ENCODE data around the gene AMER2. TPM values are rescaled to one million over a fixed set of nuclear protein-coding genes. Genes with fewer than 3 reads are reported as not detected.

Gene AMER2
- total and polyA plus RNA-seq, 2 experiments from 2014 or later: not detected

DNA sequence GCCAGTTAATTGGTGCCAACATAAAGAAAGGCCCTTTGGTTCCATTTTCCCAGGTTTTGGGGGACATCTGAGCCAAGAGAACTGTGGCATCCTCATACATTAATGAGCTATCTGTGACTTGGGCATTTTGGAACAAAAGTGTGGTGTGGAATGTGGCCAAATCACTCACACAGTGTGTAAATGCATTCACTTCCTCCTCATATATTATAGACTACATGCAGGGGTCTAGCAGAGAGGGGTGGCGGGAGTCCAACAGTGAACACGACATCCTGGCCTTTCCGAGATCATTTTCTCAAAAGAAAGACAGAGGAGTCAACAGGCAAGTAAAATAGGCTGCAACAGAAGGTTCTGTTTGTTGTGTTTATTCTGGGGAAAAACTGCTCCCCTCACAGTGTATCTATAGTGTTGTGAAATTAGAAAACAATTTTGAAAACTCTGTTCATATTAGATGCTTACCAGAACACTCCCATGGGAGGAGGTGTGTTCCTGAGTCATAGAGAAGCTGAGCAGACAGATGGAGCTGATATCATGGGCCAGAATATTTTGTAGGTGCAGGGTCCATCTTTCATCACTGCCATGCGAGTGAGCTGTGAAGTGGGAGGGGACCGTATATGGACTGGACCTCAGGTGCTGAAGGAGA lies 39.2 kb downstream of the AMER2 start:
- DNase-seq: no peak
- TF ChIP-seq EZH2 (IDR thresholded peaks at IDR 0.05; ENCODE audit: insufficient read depth, poor library complexity, severe bottlenecking): no peak
- no peak for TF ChIP-seq EZH2phosphoT487 (IDR thresholded peaks at IDR 0.05; ENCODE audit: insufficient read depth, low read depth)
- Histone ChIP-seq H4K20me1 (ENCODE audit: insufficient read depth) (no peaks in the 10 kb centered on the region), H3K4me2 (ENCODE audit: unreplicated experiment) (no peak overlapping the region), H3K79me2 (ENCODE audit: insufficient read depth) (no peaks in the 10 kb centered on the region), H3K27ac (no peak overlapping the region), H2AFZ (no peak overlapping the region), H3K4me3 (no peak overlapping the region), H3K9ac (no peak overlapping the region), H3K9me3 (ENCODE audit: low read depth) (no peaks in the 10 kb centered on the region), H3F3A (ENCODE audit: insufficient read depth) (no peaks in the 10 kb centered on the region), H3K9me2 (ENCODE audit: insufficient read depth) (no peaks in the 10 kb centered on the region), H3K27me3 (replicated peaks; ENCODE audit: insufficient read depth) (peaks cover 13% of the 10 kb centered on the region), H3K36me3 (ENCODE audit: low read depth) (no peaks in the 10 kb centered on the region), H3K4me1 (ENCODE audit: insufficient read depth) (no peaks in the 10 kb centered on the region)
- WGBS, 2 experiments (ENCODE audit: low coverage in 1 of 2, low lambda C conversion rate in 2 of 2, missing lambda C conversion rate in 2 of 2): 23 to 37% methylated on average over 5 of the region's 5 CpGs
- in situ Hi-C loops (cut with MboI): no loop called here

DNA sequence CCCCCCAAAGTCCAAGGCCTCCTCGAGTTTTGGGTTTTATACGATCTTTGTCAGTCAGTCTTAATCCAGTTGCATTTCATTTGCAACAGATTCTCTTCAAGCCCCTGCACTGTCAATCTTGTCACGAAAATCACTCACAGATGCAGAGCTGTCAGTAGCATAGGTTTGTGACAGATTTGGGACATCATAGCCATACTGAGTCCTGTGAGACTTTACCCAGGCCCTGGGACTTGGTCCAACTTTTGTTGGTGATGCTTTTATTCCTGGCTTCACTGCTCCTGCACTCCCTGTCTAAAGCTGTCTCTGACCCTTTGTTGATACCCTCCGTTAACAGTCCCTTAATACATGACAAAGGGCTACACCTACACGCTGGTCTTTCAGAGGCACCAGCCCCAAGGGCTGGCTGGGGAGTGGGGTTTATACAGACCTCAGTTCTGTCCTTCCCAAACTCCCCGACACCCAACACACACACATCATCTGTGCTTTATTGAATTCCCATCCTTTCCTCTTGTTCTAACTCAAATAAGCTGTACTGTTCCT lies 40.1 kb downstream of the AMER2 start:
- Histone ChIP-seq H3F3A (ENCODE audit: insufficient read depth) (no peaks in the 10 kb centered on the region), H3K9me3 (ENCODE audit: low read depth) (no peaks in the 10 kb centered on the region), H3K27ac (no peak overlapping the region), H3K9ac (no peak overlapping the region), H3K79me2 (ENCODE audit: insufficient read depth) (no peaks in the 10 kb centered on the region), H4K20me1 (ENCODE audit: insufficient read depth) (no peaks in the 10 kb centered on the region), H3K36me3 (ENCODE audit: low read depth) (no peaks in the 10 kb centered on the region), H3K4me1 (ENCODE audit: insufficient read depth) (no peaks in the 10 kb centered on the region), H3K9me2 (ENCODE audit: insufficient read depth) (no peaks in the 10 kb centered on the region), H3K27me3 (replicated peaks; ENCODE audit: insufficient read depth) (peaks cover 4% of the 10 kb centered on the region; the same call in 1 of the 2 replicates), H3K4me2 (ENCODE audit: unreplicated experiment) (no peak overlapping the region), H3K4me3 (no peak overlapping the region), H2AFZ (no peak overlapping the region)
- no peak for DNase-seq
- in situ Hi-C loops (cut with MboI): no loop called here
- 15 to 20% methylated on average over 6 of the region's 6 CpGs for WGBS, 2 experiments (ENCODE audit: low coverage in 1 of 2, low lambda C conversion rate in 2 of 2, missing lambda C conversion rate in 2 of 2)
- no peak for TF ChIP-seq EZH2 (IDR thresholded peaks at IDR 0.05; ENCODE audit: insufficient read depth, poor library complexity, severe bottlenecking)
- TF ChIP-seq EZH2phosphoT487 (IDR thresholded peaks at IDR 0.05; ENCODE audit: insufficient read depth, low read depth): no peak

DNA sequence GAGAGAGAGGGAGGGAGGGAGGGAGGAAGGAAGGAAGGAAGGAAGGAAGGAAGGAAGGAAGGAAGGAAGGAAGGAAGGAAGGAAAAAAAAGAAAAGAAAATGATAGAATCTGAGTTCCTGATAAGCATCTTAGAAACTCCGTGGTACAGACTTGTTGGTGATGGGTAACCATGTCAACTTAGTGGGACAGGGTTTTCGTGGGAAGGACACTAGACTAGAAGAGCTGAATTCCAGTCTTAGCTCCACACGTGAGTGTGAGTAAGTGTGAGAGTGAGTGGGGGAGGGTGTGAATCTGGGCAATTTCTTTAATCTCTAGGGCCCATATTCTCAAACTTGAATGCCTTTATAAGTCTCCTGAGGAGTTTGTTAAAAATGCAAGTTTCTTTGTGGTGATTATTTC lies 41.1 kb downstream of the AMER2 start:
- H3K4me3 ChIP-seq: no peak overlapping the region
- no peak overlapping the region for H3K4me2 ChIP-seq (ENCODE audit: unreplicated experiment)
- H3K9me2 ChIP-seq (ENCODE audit: insufficient read depth): no peaks in the 10 kb centered on the region
- no peaks in the 10 kb centered on the region for H4K20me1 ChIP-seq (ENCODE audit: insufficient read depth)
- H3K9me3 ChIP-seq (ENCODE audit: low read depth): no peaks in the 10 kb centered on the region
- in situ Hi-C loops (cut with MboI): no loop called here
- no peak for TF ChIP-seq EZH2phosphoT487 (IDR thresholded peaks at IDR 0.05; ENCODE audit: insufficient read depth, low read depth)
- TF ChIP-seq EZH2 (IDR thresholded peaks at IDR 0.05; ENCODE audit: insufficient read depth, poor library complexity, severe bottlenecking): no peak
- no peak overlapping the region for H3K27ac ChIP-seq
- no peak overlapping the region for H3K9ac ChIP-seq
- H2AFZ ChIP-seq: no peak overlapping the region
- no peaks in the 10 kb centered on the region for H3K79me2 ChIP-seq (ENCODE audit: insufficient read depth)
- no peak for DNase-seq
- H3K4me1 ChIP-seq (ENCODE audit: insufficient read depth): no peaks in the 10 kb centered on the region
- no peaks in the 10 kb centered on the region for H3F3A ChIP-seq (ENCODE audit: insufficient read depth)
- H3K36me3 ChIP-seq (ENCODE audit: low read depth): no peaks in the 10 kb centered on the region
- no peaks in the 10 kb centered on the region for H3K27me3 ChIP-seq (replicated peaks; ENCODE audit: insufficient read depth)
- WGBS, 2 experiments (ENCODE audit: low coverage in 1 of 2, low lambda C conversion rate in 2 of 2, missing lambda C conversion rate in 2 of 2): 3 to 7% methylated on average over 3 of the region's 3 CpGs

DNA sequence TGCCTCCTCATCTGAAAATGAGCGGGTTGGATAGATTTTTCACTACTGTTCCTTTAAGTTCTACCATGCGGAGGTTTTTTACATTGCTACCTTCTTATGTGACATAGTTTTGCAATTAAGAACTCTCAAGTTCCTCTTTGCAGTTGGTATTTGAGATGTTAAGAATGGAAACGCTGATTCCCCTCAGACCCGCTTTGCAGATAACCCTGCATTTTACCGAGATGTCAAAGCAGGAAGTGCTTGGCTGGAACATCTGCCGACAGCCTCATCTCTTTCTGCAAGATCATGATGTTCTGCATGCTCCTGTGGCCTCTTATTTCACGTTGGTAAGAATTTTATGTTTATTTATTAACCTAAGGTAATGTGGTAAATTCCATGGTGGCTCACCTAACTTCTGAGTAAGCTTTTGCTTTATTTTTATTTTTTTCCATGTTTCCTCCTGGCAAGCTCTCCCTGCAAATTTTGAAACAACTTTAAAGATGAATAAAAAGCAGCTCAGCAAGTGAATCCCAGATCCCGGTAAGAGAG lies 53.6 kb downstream of the AMER2 start:
- H3K4me1 ChIP-seq (ENCODE audit: insufficient read depth): no peaks in the 10 kb centered on the region
- no peak overlapping the region for H3K9ac ChIP-seq
- peaks cover 14% of the 10 kb centered on the region for H3K27me3 ChIP-seq (replicated peaks; ENCODE audit: insufficient read depth)
- no peak overlapping the region for H3K4me2 ChIP-seq (ENCODE audit: unreplicated experiment)
- no peaks in the 10 kb centered on the region for H4K20me1 ChIP-seq (ENCODE audit: insufficient read depth)
- H3K9me3 ChIP-seq (ENCODE audit: low read depth): no peaks in the 10 kb centered on the region
- no peak for DNase-seq
- H3K27ac ChIP-seq: no peak overlapping the region
- WGBS, 2 experiments (ENCODE audit: low coverage in 1 of 2, low lambda C conversion rate in 2 of 2, missing lambda C conversion rate in 2 of 2): 25 to 29% methylated on average over 8 of the region's 8 CpGs
- no peak for TF ChIP-seq EZH2phosphoT487 (IDR thresholded peaks at IDR 0.05; ENCODE audit: insufficient read depth, low read depth)
- TF ChIP-seq EZH2 (IDR thresholded peaks at IDR 0.05; ENCODE audit: insufficient read depth, poor library complexity, severe bottlenecking): no peak
- in situ Hi-C loops (cut with MboI): no loop called here
- H3K4me3 ChIP-seq: no peak overlapping the region
- H3K79me2 ChIP-seq (ENCODE audit: insufficient read depth): no peaks in the 10 kb centered on the region
- no peaks in the 10 kb centered on the region for H3K9me2 ChIP-seq (ENCODE audit: insufficient read depth)
- no peak overlapping the region for H2AFZ ChIP-seq
- H3K36me3 ChIP-seq (ENCODE audit: low read depth): no peaks in the 10 kb centered on the region
- no peaks in the 10 kb centered on the region for H3F3A ChIP-seq (ENCODE audit: insufficient read depth)
